ENCODE measurements around the gene COQ3. TPM values are rescaled to one million over a fixed set of nuclear protein-coding genes. Genes with fewer than 3 reads are reported as not detected.

COQ3 gene
- polyA plus RNA-seq, 2 of the 4 experiments (the other 2 are of a cell fraction): 13.1 to 17.2 TPM

- no peaks in the 10 kb centered on the region for H3K4me1 ChIP-seq
- CTCF ChIA-PET: interaction anchor here (0.6 to 1.8 kb wide), 13 partner anchors 9 to 150 kb away, joined by 3 to 14 read pairs (median 4); no protein-coding TSS in a partner anchor
- H3K4me2 ChIP-seq: no peak overlapping the region
- DNase-seq (ENCODE audit: low read depth in 1 of 2, low spot score in 1 of 2): peak; percentile 26 to 63
- no peak for FAIRE-seq
- no peak overlapping the region for H3K27ac ChIP-seq
- POLR2A ChIA-PET: no interaction called here
- H3K4me3 ChIP-seq: no peak overlapping the region
- H3K9me3 ChIP-seq: no peaks in the 10 kb centered on the region
- WGBS (ENCODE audit: missing lambda C conversion rate): 9% methylated on average over 2 of the region's 2 CpGs
- TF ChIP-seq CTCF (IDR thresholded peaks at IDR 0.05) (peak; percentile 53), ELK1 (IDR thresholded peaks at IDR 0.05; ENCODE audit: low read depth, low read length) (no peak), ESRRA (IDR thresholded peaks at IDR 0.05; ENCODE audit: borderline replicate concordance, low read length) (no peak), SMC3 (IDR thresholded peaks at IDR 0.05) (peak; percentile 34; the same call in 1 of the 3 replicates), TFCP2L1 (CRISPR knock-in tag; IDR thresholded peaks at IDR 0.05) (no peak), MAX (IDR thresholded peaks at IDR 0.05) (no peak), POLR2A (IDR thresholded peaks at IDR 0.05; ENCODE audit: low read length) (no peak), RAD21 (conservative IDR thresholded peaks at IDR 0.05 in 1 of 2, IDR thresholded peaks at IDR 0.05 in 1 of 2) (peak; percentile 53 to 57)
- ATAC-seq: peak; percentile 85 to 92
Measured at GRCh38 chr6:99334526-99335127, 59.4 kb downstream of the COQ3 start.

GRCh38 chr6:99333068-99333467, 60.9 kb downstream of the COQ3 start:
- no peak for DNase-seq (ENCODE audit: low read depth in 1 of 2, low spot score in 1 of 2)
- ChIA-PET CTCF (no interaction called here), POLR2A (no interaction called here)
- no peak for ATAC-seq
- WGBS (ENCODE audit: missing lambda C conversion rate): 75% methylated on average over 6 of the region's 6 CpGs
- no peaks in the 10 kb centered on the region for H3K9me3 ChIP-seq
- H3K4me1 ChIP-seq: no peaks in the 10 kb centered on the region
- H3K27ac ChIP-seq: no peak overlapping the region
- no peak for FAIRE-seq
- no peak overlapping the region for H3K4me2 ChIP-seq
- H3K4me3 ChIP-seq: no peak overlapping the region
- no peak for TF ChIP-seq CTCF (IDR thresholded peaks at IDR 0.05)
- no peak for TF ChIP-seq NFE2L2 (conservative IDR thresholded peaks at IDR 0.05; ENCODE audit: low read length)
- TF ChIP-seq HEYL (CRISPR knock-in tag; IDR thresholded peaks at IDR 0.05): no peak
- TF ChIP-seq REST (IDR thresholded peaks at IDR 0.05): no peak
- no peak for TF ChIP-seq MAX (IDR thresholded peaks at IDR 0.05)
- no peak for TF ChIP-seq BCL3 (IDR thresholded peaks at IDR 0.05)
- TF ChIP-seq USF2 (IDR thresholded peaks at IDR 0.05): no peak
- no peak for TF ChIP-seq CBX8 (IDR thresholded peaks at IDR 0.05)
- TF ChIP-seq ELK1 (IDR thresholded peaks at IDR 0.05; ENCODE audit: low read depth, low read length): no peak
- no peak for TF ChIP-seq KDM5A (IDR thresholded peaks at IDR 0.05)
- TF ChIP-seq HMGXB4 (CRISPR knock-in tag; IDR thresholded peaks at IDR 0.05; ENCODE audit: borderline replicate concordance): no peak
- no peak for TF ChIP-seq MAZ (IDR thresholded peaks at IDR 0.05; ENCODE audit: borderline replicate concordance, low read depth, low read length)
- TF ChIP-seq HOXB13 (CRISPR knock-in tag; IDR thresholded peaks at IDR 0.05; ENCODE audit: low read depth): no peak
- no peak for TF ChIP-seq RAD21 (conservative IDR thresholded peaks at IDR 0.05 in 1 of 2, IDR thresholded peaks at IDR 0.05 in 1 of 2)
- TF ChIP-seq CHD2 (IDR thresholded peaks at IDR 0.05; ENCODE audit: low read length, partially characterized antibody): no peak
- no peak for TF ChIP-seq SMC3 (IDR thresholded peaks at IDR 0.05)
